ENCODE results near the gene ACTRT2. TPM values are rescaled to one million over a fixed set of nuclear protein-coding genes. Genes with fewer than 3 reads are reported as not detected.

The ACTRT2 gene
- total RNA-seq: not detected

DNA sequence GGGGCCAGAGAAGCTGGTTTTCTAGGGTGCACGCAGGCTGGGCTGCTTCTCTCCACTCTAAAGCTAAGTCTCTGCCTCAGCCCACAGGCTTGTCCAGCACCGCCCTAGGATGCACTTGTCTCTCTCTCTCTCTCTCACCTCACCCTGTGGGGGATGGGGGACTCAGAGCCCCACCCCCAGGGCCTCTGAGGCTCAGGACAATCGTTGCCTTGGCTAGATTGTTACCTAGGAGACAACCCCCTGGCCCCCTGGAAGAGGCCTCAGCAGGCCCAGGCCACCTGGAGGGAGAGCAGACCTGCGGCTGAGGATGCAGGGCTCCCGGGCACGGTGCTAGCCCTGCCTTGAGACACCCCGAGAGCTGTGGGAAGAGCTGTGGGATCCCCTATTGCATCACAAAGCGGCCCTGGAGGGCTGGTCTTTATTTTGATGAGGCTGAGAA is at the start of gene ACTRT2:
Gene ACTRT2 (plus strand): TSS at position 235 of the 439 bp plus-strand sequence. CDS start 220 bp downstream, outside the sequence.
- Histone ChIP-seq H3K27ac (replicated peaks in 1 of 4) (no peak within 1 kb of the TSS), H3K27me3 (peaks cover 0 to 42% (median 0%) of the 10 kb centered on the region in 4 donors), H3K4me1 (no peaks in the 10 kb centered on the region), H3K4me3 (no peak within 1 kb of the TSS), H3K9me3 (no peaks in the 10 kb centered on the region), H3K36me3 (no peaks in the 10 kb centered on the region)
- intact Hi-C loops (cut with DNase I): no loop called here
- no peak for DNase-seq (ENCODE audit: extremely low spot score)
- no peak for TF ChIP-seq POLR2AphosphoS5 (IDR thresholded peaks at IDR 0.05)
- TF ChIP-seq POLR2A (IDR thresholded peaks at IDR 0.05; ENCODE audit: low read depth): no peak
- no peak for TF ChIP-seq EP300 (IDR thresholded peaks at IDR 0.05)
- TF ChIP-seq, protein P1, sequence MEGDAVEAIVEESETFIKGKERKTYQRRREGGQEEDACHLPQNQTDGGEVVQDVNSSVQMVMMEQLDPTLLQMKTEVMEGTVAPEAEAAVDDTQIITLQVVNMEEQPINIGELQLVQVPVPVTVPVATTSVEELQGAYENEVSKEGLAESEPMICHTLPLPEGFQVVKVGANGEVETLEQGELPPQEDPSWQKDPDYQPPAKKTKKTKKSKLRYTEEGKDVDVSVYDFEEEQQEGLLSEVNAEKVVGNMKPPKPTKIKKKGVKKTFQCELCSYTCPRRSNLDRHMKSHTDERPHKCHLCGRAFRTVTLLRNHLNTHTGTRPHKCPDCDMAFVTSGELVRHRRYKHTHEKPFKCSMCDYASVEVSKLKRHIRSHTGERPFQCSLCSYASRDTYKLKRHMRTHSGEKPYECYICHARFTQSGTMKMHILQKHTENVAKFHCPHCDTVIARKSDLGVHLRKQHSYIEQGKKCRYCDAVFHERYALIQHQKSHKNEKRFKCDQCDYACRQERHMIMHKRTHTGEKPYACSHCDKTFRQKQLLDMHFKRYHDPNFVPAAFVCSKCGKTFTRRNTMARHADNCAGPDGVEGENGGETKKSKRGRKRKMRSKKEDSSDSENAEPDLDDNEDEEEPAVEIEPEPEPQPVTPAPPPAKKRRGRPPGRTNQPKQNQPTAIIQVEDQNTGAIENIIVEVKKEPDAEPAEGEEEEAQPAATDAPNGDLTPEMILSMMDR (IDR thresholded peaks at IDR 0.05): no peak
- WGBS: 54% methylated on average over 8 of the region's 8 CpGs

DNA sequence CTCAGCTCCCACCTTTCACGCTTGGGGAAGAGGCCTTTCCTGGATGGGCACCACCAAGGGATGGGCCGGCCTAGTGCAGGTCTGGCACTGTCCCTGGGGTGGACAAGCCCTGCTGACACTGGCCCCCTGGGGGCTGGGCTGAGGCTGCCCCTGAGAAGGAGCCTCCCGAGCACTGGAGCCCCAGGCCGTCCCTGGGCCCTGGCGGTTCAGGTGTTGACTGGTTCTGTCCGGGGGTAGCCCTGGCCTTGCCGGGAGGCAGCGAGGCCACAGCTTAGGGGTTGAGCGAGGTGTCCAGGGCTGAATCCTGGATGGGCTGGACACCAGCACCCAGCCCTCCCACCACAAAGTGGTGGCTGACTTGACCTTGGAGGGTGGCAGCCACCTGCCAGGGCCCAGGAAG is 49.7 kb upstream of the ACTRT2 start:
- no peak for DNase-seq (ENCODE audit: extremely low spot score)
- H3K4me3 ChIP-seq: no peak overlapping the region
- intact Hi-C loops (cut with DNase I): no loop called here
- H3K27me3 ChIP-seq: peaks cover 0 to 79% (median 0%) of the 10 kb centered on the region in 4 donors
- H3K36me3 ChIP-seq: no peaks in the 10 kb centered on the region
- no peak overlapping the region for H3K27ac ChIP-seq (replicated peaks in 1 of 4)
- peaks cover 0 to 12% (median 0%) of the 10 kb centered on the region in 4 donors for H3K4me1 ChIP-seq
- WGBS: 97% methylated on average over 6 of the region's 9 CpGs
- no peaks in the 10 kb centered on the region for H3K9me3 ChIP-seq
- TF ChIP-seq POLR2AphosphoS5 (IDR thresholded peaks at IDR 0.05) (no peak), EP300 (IDR thresholded peaks at IDR 0.05) (no peak), POLR2A (IDR thresholded peaks at IDR 0.05; ENCODE audit: low read depth) (no peak)
- TF ChIP-seq, protein P1 (IDR thresholded peaks at IDR 0.05): no peak

DNA sequence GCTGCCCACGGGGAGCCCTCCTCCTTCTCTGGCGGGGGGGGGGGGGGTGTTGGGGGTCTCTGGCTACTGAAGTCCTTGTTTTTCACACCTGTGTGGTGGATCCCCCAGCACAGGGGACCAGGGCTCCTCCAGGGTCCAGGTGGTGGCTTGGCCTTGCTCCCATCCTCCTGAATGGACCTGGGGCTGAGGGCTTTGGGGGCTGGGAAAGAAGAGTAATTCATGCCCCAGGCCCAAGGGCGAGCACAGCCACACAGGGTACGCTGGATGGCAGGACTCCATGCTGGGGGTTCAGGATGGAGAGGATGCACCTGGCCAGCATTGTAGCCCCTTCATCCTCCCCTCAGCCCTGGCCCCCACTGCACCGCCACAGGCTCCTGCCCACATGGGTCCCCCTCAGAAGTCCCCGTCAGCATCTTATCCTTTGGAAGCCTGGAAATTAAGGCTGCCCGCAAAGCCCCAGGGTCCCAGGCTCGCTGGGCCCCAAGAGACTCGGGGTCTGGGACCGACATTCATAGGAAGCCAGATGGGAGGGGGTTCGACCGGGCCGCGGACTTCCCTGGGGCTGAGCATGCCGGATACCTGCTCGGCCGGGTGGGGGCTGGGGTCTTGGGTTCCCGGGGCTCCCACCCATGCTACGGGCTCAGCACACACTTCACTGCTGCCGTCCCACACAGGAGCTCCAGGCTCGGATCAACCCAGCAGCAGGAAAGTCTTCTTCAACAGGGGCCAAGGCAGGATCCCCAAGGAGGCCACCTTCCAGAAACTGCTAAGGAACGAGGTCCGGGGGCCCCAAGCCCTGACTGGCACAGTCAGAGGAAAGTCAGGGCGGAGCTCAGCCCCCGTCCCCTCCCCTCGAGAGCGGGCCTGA is 49.0 kb upstream of the ACTRT2 start:
- Histone ChIP-seq H3K4me1 (peaks cover 0 to 9% (median 0%) of the 10 kb centered on the region in 4 donors), H3K27me3 (peaks cover 0 to 73% (median 0%) of the 10 kb centered on the region in 4 donors), H3K36me3 (no peaks in the 10 kb centered on the region), H3K4me3 (no peak overlapping the region), H3K9me3 (no peaks in the 10 kb centered on the region), H3K27ac (replicated peaks in 1 of 4) (no peak overlapping the region)
- DNase-seq (ENCODE audit: extremely low spot score): no peak
- WGBS: 80% methylated on average over 11 of the region's 27 CpGs
- intact Hi-C loops (cut with DNase I): no loop called here
- no peak for TF ChIP-seq POLR2A (IDR thresholded peaks at IDR 0.05; ENCODE audit: low read depth)
- TF ChIP-seq POLR2AphosphoS5 (IDR thresholded peaks at IDR 0.05): no peak
- TF ChIP-seq EP300 (IDR thresholded peaks at IDR 0.05): no peak
- TF ChIP-seq, protein P1 (IDR thresholded peaks at IDR 0.05): no peak

DNA sequence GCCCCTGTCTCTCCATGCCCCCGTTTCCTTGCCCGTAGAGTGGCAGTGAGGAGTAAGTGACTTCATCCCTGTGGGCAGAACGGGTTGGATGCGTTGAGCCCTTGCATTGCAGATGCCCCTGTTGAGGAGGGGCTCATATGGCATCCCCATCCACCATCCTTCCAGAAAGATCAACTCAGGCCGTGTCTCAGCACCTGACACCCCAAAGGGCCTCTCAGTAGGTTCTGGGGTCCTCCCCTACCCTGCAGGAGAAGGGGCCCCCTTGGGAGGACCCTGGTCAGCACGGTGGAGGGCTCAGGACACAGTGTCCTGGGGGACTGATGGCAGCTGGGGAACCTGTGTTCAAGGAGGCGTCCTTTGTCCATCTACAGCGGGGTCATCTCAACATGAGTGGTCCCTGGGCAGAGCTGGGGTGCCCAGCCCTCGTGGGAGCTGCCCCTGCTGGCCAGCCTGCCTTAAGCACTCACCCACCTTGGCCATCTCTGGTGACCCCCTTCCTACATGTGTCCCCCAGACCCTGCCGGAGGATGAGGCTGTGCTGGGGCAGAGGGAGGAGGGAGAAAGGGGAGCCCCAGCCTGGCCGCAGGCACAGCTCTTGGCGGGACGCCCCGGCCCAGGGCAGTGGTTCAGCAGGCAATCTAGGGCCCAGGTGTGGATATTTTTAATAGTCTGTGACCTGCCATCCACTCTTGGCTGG is 48.2 kb upstream of the ACTRT2 start:
- intact Hi-C loops (cut with DNase I): no loop called here
- H3K36me3 ChIP-seq: no peaks in the 10 kb centered on the region
- H3K27me3 ChIP-seq: peaks cover 0 to 67% (median 0%) of the 10 kb centered on the region in 4 donors
- 41% methylated on average over 5 of the region's 14 CpGs for whole genome bisulfite sequencing
- no peak overlapping the region for H3K4me3 ChIP-seq
- peaks cover 0 to 9% (median 0%) of the 10 kb centered on the region in 4 donors for H3K4me1 ChIP-seq
- H3K27ac ChIP-seq (replicated peaks in 1 of 4): no peak overlapping the region
- H3K9me3 ChIP-seq: no peaks in the 10 kb centered on the region
- no peak for DNase-seq (ENCODE audit: extremely low spot score)
- no peak for TF ChIP-seq POLR2AphosphoS5 (IDR thresholded peaks at IDR 0.05)
- no peak for TF ChIP-seq POLR2A (IDR thresholded peaks at IDR 0.05; ENCODE audit: low read depth)

Data from esophagus muscularis mucosa (tissue), 4 donors.